Subcutaneous adipose tissue (tissue), 4 donors: ENCODE data around the gene SRCIN1. TPM values are rescaled to one million over a fixed set of nuclear protein-coding genes. Genes with fewer than 3 reads are reported as not detected.

Experiments
- CTCF ChIP-seq: fragments of 450-650 bp; IDR thresholded peaks from one replicate; pipeline ENCODE4 v1.5.1; 2016; ENCODE audit warnings: low read depth, mild to moderate bottlenecking, control low read depth, antibody characterized with exemption, moderate library complexity
- total RNA-seq, 4 donors: library from RNA; depleted of rRNA; stranded (reverse); fragments of >200 nt; gene quantifications; one replicate each; pipeline ENCODE4 v1.1.0, GENCODE V29; 2016

The SRCIN1 gene
- total RNA-seq, 4 donors from 2014 or later: 0.82 to 11.5 (median 4.0) TPM

GRCh38 chr17:38566666-38567031, 39.1 kb downstream of the SRCIN1 start:
- TF ChIP-seq CTCF: no peak

- no peak for TF ChIP-seq CTCF
Measured at GRCh38 chr17:38565853-38566665, 39.7 kb downstream of the SRCIN1 start.

GRCh38 chr17:38564869-38565268, 40.9 kb downstream of the SRCIN1 start:
- TF ChIP-seq CTCF: no peak

- TF ChIP-seq CTCF: no peak
Measured at GRCh38 chr17:38564254-38564837, 41.4 kb downstream of the SRCIN1 start.

GRCh38 chr17:38563362-38564253, 42.1 kb downstream of the SRCIN1 start:
- no peak for TF ChIP-seq CTCF

DNA sequence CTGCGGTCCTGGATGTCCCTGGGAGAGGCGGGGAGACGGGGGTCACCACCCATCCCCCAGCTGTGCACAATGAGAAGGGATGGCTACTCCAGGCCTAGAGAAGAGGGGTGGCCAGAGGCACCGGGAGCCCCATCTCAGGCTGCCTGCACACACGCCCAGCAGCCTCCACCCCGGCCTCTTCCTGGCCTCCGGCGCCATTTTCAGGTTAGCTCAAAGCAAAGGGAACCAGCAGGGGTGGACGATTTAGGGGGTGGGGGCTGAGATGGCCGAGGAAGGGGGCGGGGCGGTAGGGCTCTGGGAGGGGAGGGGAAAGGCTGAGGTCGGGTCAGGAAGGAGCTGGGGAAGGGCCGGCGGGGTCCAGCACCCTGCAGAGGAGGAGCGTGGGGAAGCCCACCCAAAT, 42.8 kb downstream of the SRCIN1 start:
- no peak for TF ChIP-seq CTCF

- TF ChIP-seq CTCF: no peak
Measured at GRCh38 chr17:38562215-38562569, 43.6 kb downstream of the SRCIN1 start.
